SK-N-MC (cell line): Measurements from ENCODE around the gene ADGRL3.

Source experiments
- DNase-seq: peaks from one replicate; pipeline ENCODE4 v3.0.0-alpha.2; 2011; ENCODE audit warnings: low read depth, low spot score
- H3K27ac ChIP-seq: fragments of 200-600 bp; sonication (generic); 2 replicates; pipeline ENCODE4 v1.5.1; 2016; ENCODE audit warnings: mixed run types
- H3K36me3 ChIP-seq: fragments of 200-600 bp; sonication (generic); 2 replicates; pipeline ENCODE4 v1.6.1; 2017; ENCODE audit warnings: antibody characterized with exemption, low read length, mixed read lengths; ENCODE audit not compliant: insufficient read depth
- H3K4me3 ChIP-seq: fragments of 200-600 bp; sonication (generic); 2 replicates; pipeline ENCODE4 v1.5.1; 2016
- H3K9ac ChIP-seq: fragments of 200-600 bp; sonication (generic); 2 replicates; pipeline ENCODE4 v1.8.0; 2017; ENCODE audit warnings: mixed run types, mixed read lengths; ENCODE audit not compliant: insufficient read length
- H3K9me3 ChIP-seq: fragments of 200-600 bp; sonication (generic); 2 replicates; pipeline ENCODE4 v1.6.1; 2017; ENCODE audit warnings: low read depth, mild to moderate bottlenecking, antibody characterized with exemption, low read length, moderate library complexity, mixed read lengths
- EZH2 ChIP-seq: fragments of 200-600 bp; sonication (generic); IDR thresholded peaks from one replicate; pipeline ENCODE4 v1.6.1; 2017; ENCODE audit warnings: antibody characterized with exemption
- FOXP2 ChIP-seq: optimal IDR thresholded peaks from 2 replicates; pipeline ENCODE3; 2011; ENCODE audit warnings: mild to moderate bottlenecking, moderate library complexity; ENCODE audit not compliant: insufficient read depth; ENCODE audit errors: extremely low read length, control extremely low read depth
- POLR2AphosphoS5 ChIP-seq: IDR thresholded peaks from 2 replicates; pipeline ENCODE4 v1.6.1; 2012; ENCODE audit warnings: mild to moderate bottlenecking, low read depth, low read length, borderline replicate concordance

ADGRL3 gene

GRCh38 chr4:62117886-62118285, 917.8 kb downstream of the ADGRL3 start:
- peak overlapping the region; percentile 99 for H3K27ac ChIP-seq
- no peak overlapping the region for H3K9ac ChIP-seq
- H3K4me3 ChIP-seq = no peak overlapping the region; the same call in 1 of the 2 replicates
- no peaks in the 10 kb centered on the region; the same call in 1 of the 2 replicates for H3K9me3 ChIP-seq
- no peak for TF ChIP-seq FOXP2
- no peak for TF ChIP-seq POLR2AphosphoS5
- no peak for TF ChIP-seq EZH2
- DNase-seq = no peak
- no peaks in the 10 kb centered on the region for H3K36me3 ChIP-seq

GRCh38 chr4:62118558-62118957, 918.4 kb downstream of the ADGRL3 start:
- DNase-seq = peak; percentile 76
- H3K27ac ChIP-seq = peak overlapping the region; percentile 99
- no peaks in the 10 kb centered on the region for H3K36me3 ChIP-seq

GRCh38 chr4:62119195-62119594, 919.1 kb downstream of the ADGRL3 start:
- no peak for TF ChIP-seq EZH2
- peak; percentile 67 for TF ChIP-seq FOXP2
- peak; percentile 54; the same call in 1 of the 2 replicates for TF ChIP-seq POLR2AphosphoS5

More at GRCh38 chr4:62118558-62118957, 918.4 kb downstream of the ADGRL3 start:
- H3K9ac ChIP-seq = peak overlapping the region; percentile 77
- peak overlapping the region; percentile 58 for H3K4me3 ChIP-seq
- H3K9me3 ChIP-seq = no peaks in the 10 kb centered on the region; the same call in 1 of the 2 replicates
- TF ChIP-seq FOXP2 (no peak), POLR2AphosphoS5 (no peak; the same call in 1 of the 2 replicates), EZH2 (no peak)

GRCh38 chr4:62126064-62126732, 926.1 kb downstream of the ADGRL3 start:
- no peak for DNase-seq
- Histone ChIP-seq H3K9me3 (no peaks in the 10 kb centered on the region), H3K4me3 (no peak overlapping the region), H3K9ac (no peak overlapping the region), H3K27ac (no peak overlapping the region), H3K36me3 (no peaks in the 10 kb centered on the region)
- no peak for TF ChIP-seq POLR2AphosphoS5
- TF ChIP-seq FOXP2 = no peak
- no peak for TF ChIP-seq EZH2

More at GRCh38 chr4:62119195-62119594, 919.1 kb downstream of the ADGRL3 start:
- peak overlapping the region; percentile 58 for H3K4me3 ChIP-seq
- peak overlapping the region; percentile 77 for H3K9ac ChIP-seq
- peak; percentile 96 for DNase-seq
- no peaks in the 10 kb centered on the region; the same call in 1 of the 2 replicates for H3K9me3 ChIP-seq
- H3K36me3 ChIP-seq = no peaks in the 10 kb centered on the region
- H3K27ac ChIP-seq = peak overlapping the region; percentile 99
